Inferior parietal cortex (tissue), 1 donor: Measurements from ENCODE around the gene SORL1-AS1.
"Not testable (repeated sequence)": the region's sequence is repeated elsewhere in the genome, so short reads cannot be mapped to it uniquely, and the experiment has no call there.

Source experiments
- DNase-seq: peaks from one replicate; pipeline ENCODE4 v3.0.0-alpha.2; 2016; ENCODE audit errors: extremely low spot score

The SORL1-AS1 gene

GRCh38 chr11:121452609-121453150 lies at the start of gene SORL1-AS1:
Gene SORL1-AS1, minus strand, starts transcription at chr11:121452967.
- DNase-seq, result no peak

GRCh38 chr11:121500717-121501116 lies 48.0 kb upstream of the SORL1-AS1 start:
- DNase-seq, result no peak

- no peak for DNase-seq
Measured at GRCh38 chr11:121500275-121500674, 47.5 kb upstream of the SORL1-AS1 start.

- DNase-seq, result no peak
Measured at GRCh38 chr11:121499405-121499804, 46.6 kb upstream of the SORL1-AS1 start.

- no peak for DNase-seq
Measured at GRCh38 chr11:121497176-121497998, 44.6 kb upstream of the SORL1-AS1 start.

- peak; percentile 48 for DNase-seq
Measured at GRCh38 chr11:121494355-121495099, 41.8 kb upstream of the SORL1-AS1 start.

- no peak for DNase-seq
Measured at GRCh38 chr11:121489823-121490222, 37.1 kb upstream of the SORL1-AS1 start.

- DNase-seq, result no peak
Measured at GRCh38 chr11:121488641-121489040, 35.9 kb upstream of the SORL1-AS1 start.

- DNase-seq, result no peak
Measured at GRCh38 chr11:121488170-121488569, 35.4 kb upstream of the SORL1-AS1 start.

GRCh38 chr11:121487191-121487590 lies 34.4 kb upstream of the SORL1-AS1 start:
- DNase-seq, result no peak

- no peak for DNase-seq
Measured at GRCh38 chr11:121486054-121486453, 33.3 kb upstream of the SORL1-AS1 start.

- DNase-seq, result no peak
Measured at GRCh38 chr11:121485216-121485615, 32.4 kb upstream of the SORL1-AS1 start.

- DNase-seq, result no peak
Measured at GRCh38 chr11:121483805-121484480, 31.2 kb upstream of the SORL1-AS1 start.

GRCh38 chr11:121482231-121483129 lies 29.7 kb upstream of the SORL1-AS1 start:
- DNase-seq, result no peak

- not testable (repeated sequence) for DNase-seq
Measured at GRCh38 chr11:121481484-121482230, 28.9 kb upstream of the SORL1-AS1 start.

- no peak for DNase-seq
Measured at GRCh38 chr11:121479698-121480238, 27.0 kb upstream of the SORL1-AS1 start.

- DNase-seq, result no peak
Measured at GRCh38 chr11:121478895-121479697, 26.3 kb upstream of the SORL1-AS1 start.

GRCh38 chr11:121478226-121478894 lies 25.6 kb upstream of the SORL1-AS1 start:
- DNase-seq, result no peak
